COLO829 (cell line): ENCODE results near the gene PEF1.

Source experiments
- DNase-seq: peaks from one replicate; pipeline ENCODE4 v3.0.0; 2012; ENCODE audit warnings: low spot score

Gene PEF1, protein sequence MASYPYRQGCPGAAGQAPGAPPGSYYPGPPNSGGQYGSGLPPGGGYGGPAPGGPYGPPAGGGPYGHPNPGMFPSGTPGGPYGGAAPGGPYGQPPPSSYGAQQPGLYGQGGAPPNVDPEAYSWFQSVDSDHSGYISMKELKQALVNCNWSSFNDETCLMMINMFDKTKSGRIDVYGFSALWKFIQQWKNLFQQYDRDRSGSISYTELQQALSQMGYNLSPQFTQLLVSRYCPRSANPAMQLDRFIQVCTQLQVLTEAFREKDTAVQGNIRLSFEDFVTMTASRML

DNA sequence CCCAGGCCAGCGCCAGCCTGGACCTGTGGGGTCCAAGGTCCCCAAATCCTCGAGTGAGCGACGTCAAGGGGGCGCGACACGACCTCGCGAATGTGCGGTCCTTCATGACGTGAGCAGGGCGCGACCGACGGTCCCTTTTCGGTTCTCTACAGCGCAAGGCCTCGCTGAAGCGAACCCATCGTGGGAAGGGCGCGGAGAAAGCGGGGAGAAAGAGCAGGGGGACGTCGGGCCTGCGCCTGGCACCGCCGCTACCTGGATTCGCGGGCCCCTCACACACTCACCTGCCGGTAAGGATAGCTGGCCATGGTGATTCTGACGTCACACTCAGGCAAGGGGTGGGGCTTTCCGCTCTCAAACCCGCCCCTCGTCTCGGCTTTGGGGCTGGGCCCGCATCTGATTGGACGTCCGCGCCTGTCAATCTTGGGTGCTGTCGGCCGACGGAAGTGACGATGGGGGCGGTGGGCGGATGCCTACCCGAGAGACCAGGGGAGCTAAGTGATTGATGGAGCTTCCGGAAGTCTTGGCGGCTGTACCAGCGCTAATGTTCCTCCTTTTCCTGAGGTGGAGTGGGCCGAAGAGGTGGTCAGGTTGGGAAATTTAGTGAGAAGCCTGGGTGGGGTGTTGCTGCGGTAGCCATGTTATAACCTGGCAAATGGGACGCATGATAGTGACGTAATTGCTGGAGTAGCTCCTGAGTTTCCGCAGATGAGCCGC lies at the start of gene PEF1:
Gene PEF1 (minus strand): TSS at position 317 of the 714 bp plus-strand sequence. CDS start 12 bp downstream, at position 305.
- peak; percentile 99 for DNase-seq

DNA sequence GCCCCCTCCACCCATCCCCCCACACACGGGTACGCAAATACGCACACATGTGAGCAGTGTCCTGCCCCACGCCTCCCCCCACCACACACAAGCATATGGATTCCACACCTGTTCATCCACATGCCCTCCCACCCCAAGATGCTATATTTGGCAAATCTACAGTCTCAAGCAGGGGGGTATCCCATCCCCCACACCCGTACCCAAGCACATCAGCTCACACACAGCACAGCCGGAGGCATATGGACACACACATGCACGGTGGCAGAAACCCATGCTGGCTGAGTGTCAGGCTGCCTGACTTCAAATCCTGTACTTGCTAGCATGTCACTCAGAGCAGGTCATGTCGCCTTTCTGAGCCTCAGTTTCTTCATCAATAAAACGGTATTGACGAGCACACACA lies 48.6 kb upstream of the PEF1 start:
- no peak for DNase-seq

DNA sequence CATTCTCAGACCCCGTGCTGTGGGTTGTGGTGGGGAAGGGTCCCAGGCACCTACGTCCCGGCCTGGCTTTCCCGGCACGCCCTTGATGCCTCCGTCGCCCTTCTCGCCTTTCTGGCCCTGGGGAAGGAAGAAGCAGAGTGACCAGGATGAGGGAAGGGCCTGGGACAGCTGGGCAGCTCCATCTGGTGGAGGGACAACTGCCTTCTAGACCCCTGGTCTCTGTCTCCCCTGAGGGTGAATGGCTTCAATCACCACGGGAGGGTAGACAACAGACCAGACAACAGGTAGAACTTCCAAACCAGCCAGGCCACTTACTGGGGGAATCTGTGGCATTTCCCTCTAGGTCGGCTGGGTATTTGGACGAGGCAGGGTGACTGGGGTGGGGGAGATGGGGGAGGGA lies 47.3 kb upstream of the PEF1 start:
- DNase-seq = no peak

DNA sequence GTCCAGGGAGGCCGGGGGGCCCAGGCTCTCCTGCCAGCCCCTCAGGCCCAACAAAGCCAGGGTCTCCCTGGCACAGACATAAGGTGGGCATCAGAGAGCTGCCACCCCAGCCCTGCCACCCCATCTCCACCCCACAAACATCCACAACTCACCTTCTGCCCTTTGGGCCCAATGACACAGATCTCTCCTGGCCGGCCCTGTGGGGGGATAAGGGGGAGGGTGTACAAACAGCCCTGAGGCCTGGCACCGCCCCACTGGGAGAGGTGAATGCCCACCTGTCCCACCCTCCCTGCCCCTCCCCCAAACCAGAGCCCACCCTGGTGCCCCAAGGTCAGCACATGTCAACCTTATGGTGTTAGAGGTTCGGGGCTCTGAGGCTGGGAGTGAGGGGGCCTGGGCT lies 46.8 kb upstream of the PEF1 start:
- DNase-seq = no peak

DNA sequence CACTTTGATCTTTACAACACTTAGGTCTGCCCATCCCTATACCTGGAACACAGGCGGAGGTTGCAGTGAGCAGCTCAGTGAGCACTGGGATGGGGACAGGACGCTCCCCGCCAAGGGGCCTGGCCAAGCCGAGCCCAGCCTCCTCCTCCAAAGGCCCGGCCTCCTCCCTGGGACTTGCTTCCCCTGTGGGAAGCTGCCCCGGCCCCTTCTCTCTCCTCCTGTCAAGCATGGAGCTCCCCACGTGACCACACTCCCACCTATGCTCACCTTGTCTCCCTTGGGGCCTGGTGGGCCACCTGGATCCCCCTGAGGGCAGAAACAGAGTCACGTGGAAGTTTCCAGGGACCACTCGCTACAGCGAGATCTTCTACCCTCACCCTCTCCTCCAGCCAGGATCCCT lies 46.2 kb upstream of the PEF1 start:
- DNase-seq = no peak

DNA sequence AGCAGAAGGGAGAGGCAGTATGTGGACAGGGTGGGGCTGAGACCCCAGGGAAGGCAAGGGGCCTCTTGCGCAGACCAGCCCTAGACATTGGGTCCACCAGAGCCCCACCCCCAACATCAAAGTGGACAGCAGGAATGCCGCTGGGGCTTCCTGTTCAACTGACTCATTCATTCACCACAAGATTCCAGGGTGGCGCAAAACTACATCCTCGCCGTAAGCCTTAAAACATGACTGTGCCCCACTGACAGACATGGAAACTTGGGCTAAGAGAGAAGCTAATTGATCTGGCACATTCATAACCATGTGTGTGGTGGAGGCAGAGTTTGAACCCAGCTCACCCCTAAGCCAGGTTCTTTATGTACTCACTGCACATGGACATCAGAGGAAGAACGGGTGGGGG lies 45.2 kb upstream of the PEF1 start:
- DNase-seq = peak; percentile 60

DNA sequence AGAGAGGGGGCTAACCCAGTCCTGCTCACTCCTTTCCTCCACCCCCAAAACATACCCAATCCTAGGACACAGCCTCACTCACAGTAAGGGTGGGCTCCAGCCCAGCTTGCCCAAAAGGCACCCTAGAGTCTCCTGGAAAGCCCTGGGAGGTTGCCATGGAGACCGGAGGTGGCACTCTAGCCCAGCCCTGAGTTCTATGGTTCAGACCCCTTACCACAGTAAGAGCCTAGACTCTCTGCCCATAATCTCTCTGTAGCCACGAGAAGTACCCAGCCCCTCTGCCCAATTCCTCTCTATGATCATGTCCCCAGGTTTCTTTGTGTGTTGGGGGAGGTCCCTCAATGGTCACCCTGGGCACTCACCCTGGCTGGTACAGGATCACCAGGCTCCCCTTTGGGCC lies 44.7 kb upstream of the PEF1 start:
- DNase-seq = no peak

DNA sequence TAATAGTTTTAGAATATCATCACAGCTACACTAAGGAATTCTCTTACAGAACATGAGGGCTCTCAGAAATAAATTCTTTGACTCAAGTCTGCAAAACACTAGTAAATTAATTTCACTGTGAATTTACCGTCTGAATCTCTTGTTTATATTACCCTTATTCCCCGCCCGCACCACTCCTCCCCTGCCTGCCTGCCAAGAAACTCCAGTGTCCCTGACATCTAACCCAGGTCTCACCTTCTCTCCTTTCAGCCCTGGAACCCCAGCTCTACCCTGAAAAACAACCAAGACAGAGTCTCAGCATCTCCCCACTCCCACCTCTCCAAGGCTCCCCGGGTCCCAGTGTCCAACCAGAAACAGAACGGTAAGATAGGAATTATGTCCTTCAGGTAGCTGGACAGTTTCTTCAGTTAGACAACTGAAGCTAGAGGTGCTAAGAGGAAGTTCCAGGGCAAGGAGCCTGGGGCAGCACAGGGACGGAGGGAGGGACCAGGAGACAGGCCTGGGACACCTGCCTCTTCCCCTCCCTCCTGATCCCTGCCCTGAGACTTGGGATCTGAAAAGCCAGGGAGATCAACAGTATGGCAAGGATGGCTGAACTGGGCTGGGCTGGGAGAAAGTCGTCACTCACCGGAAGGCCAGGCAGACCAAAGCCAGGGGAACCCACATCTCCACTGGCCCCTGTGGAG lies 43.7 kb upstream of the PEF1 start:
- DNase-seq = no peak

DNA sequence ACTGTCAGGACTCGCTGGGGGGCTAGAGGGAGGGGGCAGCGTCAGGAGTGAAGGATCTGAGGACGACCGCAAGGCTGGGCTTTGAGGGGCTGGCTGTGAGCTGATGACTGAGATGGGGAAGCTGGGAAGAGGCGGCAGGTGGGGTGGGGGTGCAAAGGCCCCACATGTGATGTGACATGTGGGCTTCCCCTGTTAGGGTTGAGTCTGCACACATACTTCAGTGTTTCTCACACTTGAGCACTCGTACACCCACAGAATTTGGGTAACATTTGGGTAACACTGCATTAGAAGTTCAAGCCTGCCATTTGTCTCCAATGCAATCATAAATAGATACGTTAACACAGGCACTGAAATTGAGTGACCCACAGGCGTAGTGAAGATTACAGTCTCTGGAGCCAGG lies 42.9 kb upstream of the PEF1 start:
- DNase-seq = no peak

DNA sequence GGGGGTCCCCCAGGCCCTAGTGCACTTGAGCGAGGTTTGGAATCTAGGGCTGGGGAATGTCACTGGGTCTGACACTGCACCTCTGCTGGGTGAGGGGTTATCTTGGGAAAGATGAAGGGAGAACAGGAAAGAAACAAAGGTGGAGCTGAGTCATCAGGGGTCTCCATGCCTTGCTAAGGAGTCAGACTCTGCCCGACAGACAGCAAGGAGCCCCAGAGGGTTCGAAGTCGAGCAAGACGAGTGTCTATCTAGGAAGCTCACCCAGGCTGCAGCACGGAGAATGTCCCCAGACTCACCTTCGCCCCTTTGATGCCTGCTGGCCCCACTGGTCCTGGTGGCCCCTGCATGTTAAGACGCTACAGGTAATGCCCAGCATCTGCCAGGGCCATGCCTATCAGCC lies 41.1 kb upstream of the PEF1 start:
- no peak for DNase-seq

DNA sequence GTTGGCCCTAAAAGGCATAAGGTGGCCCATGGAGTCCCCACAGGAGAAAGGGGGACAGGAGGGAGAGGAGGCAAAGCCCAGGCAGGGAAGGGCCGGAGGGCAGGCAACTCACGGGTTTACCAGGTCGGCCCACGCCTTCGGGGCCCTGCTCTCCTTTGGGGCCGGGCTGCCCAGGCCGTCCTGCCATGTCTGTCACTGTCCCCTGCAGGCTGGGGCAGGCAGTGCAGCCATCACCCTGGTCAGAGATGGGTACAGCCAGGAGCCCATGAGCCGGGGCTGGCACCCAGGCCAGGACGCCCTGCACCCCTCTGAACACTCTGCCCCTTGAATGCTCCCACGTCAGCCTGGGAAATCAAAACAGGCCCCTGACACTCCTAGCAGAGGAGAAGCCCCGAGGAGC lies 39.3 kb upstream of the PEF1 start:
- DNase-seq = no peak

DNA sequence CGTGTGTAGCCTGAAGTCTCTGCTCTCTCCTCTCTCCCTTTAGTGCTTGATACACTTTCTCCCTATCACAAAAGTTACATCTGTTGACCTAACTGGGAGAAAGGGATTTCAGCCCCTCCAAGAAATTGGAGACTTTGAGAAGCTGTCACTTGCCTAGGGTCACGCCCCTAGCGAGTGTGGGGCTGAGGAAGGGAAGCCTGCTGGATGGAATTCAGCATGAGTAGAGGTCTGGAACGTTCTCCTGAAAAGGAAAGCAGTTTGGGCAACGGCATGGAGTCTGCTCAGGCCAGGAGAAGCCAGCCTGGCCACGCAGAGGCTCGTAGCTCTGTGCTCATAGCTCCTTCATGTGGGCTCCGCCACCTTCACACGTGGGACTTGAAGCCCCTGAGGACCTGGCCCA lies 36.7 kb upstream of the PEF1 start:
- no peak for DNase-seq

DNA sequence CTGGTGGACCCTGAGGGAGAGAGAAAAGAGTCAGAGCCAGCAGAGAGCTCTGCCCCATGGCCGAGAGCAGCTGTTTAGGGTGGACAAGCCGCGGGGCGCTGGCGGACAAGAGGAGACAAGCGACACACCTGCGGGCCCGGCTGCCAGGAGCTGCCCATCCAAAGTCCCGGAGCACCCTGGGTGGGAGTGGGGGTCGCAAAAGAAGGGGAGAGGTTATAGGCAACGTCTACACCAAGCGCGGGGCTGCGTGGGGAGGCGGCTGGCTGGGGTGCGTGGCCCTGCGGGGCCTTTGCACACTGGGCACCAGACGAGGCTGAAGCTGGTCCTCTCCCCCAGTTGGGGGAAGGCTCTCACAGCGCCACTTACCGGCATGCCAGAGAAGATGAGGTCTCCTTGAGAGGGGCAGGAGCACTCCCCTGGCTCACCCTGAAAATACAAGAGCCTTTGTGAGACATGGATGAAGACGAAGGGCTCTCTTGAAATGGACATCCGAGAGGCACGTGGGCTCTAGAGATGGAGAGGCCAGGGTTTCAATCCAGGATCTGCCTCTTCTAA lies 35.1 kb upstream of the PEF1 start:
- DNase-seq = no peak

DNA sequence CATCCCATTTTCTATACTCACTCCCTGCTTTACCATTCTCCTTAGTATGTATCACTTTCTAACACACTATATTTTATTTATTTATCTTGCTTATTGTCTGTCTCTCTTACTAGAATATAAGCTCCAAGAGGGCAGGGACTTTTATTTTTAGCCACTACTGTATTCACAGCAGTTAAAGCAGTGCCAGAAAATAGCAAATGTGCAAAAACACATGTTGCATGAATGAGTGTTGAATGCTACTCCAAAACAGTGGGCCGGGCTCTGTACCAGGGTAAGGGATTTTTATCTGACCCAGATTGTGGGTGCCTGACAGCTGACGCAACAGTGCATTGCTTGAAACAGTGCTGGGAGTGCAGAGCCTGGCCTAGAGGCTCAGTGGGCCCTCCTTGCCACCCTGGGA lies 34.4 kb upstream of the PEF1 start:
- no peak for DNase-seq

DNA sequence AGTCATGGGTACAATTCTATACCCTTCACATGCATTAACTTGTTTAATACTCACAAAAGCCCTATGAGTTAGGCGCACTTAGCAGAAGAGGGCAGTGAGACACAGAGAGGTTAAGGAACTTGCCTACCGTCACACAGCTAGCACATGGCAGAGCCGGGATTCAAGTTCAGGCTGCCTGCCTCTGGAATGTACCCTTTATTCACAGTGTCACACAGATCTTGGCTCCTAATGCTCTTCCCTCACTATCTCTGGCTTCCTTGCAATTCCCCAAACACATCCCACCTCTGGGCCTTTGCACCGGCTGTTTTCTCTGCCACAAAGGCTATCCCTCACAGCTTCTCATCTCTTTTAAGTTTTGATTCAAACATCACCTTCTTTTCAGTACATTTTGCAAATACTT lies 34.0 kb upstream of the PEF1 start:
- no peak for DNase-seq

DNA sequence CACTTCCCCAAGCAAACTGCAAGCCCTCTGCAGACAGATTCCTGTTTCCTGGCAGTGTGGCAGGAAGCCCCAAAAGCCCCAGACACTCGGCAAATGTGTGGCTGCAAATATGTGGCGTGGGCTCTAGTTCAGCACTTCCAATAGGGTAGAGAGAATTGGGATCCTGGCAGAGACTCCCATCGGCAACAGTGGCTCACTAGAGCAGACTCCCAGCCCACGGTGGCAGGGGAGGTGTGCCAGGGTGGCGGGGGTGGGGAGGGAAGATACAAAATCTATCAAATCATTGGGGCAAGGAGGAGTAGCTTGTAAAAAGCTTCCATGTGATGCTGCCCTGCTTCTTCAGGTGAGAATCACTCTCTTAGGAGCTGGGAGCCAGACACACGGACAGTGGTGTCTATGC lies 33.3 kb upstream of the PEF1 start:
- DNase-seq = no peak

DNA sequence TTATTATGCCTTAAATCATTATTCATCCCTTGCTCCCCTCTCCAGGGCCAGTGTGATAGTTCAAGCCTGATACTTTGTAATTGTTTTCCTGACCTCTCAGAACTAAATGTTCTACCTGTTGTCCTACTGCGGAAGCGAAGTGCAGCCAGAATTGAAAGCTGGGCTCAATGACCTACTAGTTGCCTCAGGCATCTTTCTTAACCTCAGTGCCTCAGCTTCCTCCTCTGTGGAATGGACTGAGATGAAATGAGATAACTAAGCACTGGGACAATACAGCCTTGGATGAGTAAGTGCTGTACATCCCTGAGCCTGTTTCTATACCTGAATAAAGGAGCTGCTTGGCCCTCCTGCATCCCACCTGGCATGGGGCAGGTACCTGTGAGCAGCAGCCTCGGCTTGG lies 32.7 kb upstream of the PEF1 start:
- no peak for DNase-seq

DNA sequence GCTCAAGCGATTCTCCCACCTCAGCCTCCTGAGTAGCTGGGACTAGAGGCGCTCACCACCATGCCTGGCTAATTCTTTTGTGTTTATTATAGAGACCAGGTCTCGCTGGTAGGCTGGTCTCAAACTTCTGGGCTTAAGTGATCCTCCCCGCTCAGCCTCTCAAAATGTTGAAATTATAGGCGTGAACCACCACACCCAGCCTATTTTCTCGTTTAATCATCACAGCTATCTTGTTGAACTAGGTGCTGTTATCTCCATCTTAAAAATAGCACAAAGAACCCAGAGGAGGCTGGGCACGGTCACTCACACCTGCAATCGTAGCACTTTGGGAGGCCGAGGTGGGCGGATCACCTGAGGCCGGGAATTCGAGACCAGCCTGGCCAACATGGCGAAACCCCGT lies 31.1 kb upstream of the PEF1 start:
- no peak for DNase-seq

DNA sequence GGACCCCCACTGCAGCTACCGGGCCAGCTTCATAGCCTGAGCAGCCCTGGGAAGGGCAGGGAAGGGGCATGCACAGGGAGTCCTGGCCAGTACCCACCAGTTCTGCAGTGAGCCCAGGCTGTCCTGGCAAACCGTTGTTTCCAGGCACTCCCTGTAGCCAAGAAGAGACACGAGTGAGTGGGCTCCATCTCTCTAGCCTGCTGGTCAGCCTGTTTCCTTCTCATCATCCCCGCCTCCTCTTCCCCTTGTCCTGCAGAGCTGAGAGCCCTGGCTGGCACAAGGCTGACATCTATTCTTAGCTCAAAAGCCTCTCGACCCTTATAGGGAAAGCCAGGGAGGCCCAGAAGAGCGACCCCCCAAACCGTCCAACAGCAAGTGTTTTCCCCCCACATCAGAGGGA lies 30.5 kb upstream of the PEF1 start:
- no peak for DNase-seq

DNA sequence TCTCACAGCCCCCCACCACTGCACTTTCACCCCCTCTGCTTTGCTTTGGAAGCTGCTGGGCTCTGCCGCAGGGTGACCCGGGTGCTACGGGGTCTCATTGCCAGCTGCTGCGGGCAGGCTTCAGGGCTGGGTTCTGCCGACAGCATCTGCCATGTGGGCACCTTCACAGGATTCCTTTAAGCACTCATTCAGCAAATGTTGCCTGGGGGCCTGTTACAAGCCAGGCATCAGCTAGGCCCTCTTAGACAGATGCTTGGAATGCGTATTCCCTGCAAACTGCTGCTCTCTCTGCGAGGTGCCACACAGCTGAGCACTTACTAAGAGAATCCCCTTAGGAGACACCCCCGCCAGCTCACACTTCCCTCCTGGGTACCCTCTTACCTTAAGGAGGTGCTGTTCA lies 29.9 kb upstream of the PEF1 start:
- no peak for DNase-seq

DNA sequence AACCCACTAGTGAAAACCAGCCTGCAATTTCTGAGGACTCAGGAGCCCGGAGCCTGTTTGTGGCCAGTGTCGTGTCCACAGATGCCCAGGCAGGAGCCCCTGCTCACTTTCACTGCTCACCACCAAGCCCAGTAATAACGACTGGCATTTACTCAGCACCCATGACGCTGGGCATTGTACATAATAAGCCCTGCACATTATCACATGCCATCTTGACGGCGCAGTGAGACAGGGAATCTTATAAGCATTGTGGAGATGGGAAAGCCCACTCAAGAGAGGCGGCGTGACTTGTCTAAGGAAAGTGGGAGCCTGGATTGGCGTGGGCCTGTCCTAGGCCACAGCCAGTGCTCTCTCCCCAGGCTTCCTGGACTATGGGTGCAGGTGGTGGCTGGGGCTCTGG lies 28.8 kb upstream of the PEF1 start:
- DNase-seq = no peak

DNA sequence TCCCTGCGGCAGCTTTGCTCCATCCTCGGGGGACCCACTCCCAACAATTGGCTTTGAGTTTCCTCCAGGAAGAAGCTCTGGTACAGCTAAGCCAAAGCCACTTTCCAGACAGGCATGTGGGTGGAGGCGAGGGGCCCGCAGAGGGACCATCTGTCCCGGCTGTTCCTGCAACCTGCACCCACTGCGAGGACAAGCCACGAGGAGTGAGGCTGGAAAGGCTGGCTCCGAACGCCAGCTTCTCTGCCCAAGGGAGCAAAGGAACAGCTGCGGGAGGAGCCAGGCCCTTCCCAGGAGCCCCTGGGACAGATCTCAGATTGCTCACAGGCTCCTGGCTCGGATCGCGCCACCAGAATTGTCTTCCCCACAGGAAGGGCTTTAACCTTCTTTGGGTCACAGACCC lies 28.3 kb upstream of the PEF1 start:
- DNase-seq = no peak

DNA sequence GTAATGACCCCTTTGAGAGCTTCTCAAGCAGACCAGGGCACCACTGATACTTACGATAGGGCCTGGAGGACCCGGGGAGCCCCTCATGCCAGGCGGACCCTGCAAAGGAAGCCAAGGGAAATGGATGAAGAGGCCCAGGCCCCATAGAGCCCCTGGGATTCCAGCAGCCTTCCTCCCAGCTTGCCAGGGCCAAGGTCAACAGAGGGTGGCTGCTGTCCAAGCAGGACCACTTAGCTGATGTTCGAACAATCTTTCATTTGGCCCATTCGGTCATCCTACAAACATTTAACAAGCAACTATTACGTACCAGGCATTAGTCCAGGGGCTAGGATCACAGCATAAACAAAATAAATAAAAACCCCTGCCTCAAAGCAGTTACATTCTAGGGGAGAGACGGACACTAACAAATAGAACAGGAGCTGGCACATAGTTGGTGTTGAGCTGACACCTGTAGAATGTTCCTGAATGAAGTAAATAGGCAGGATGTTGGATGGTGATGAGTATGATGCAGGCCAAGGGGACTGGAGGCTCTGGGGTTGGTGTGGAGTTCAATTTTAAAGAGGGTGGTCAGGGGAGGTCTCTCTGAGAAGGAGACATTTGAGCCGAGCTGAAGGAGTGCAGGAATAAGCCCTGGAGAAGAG lies 27.0 kb upstream of the PEF1 start:
- no peak for DNase-seq
